ENCODE data around the gene MRC1. TPM values are rescaled to one million over a fixed set of nuclear protein-coding genes. Genes with fewer than 3 reads are reported as not detected.

Gene MRC1
- total and polyA plus RNA-seq, 2 experiments from 2014 or later = 0.03 to 0.22 TPM

- no peaks in the 10 kb centered on the region for H3K27me3 ChIP-seq
- no peak for TF ChIP-seq CTCF (IDR thresholded peaks at IDR 0.05; ENCODE audit: low read depth, low read length)
- H3K27ac ChIP-seq = no peak overlapping the region
- DNase-seq (ENCODE audit: low read depth in 1 of 2, low spot score in 1 of 2) = no peak
- no peaks in the 10 kb centered on the region for H3K9me3 ChIP-seq (ENCODE audit: low read depth)
- no peak overlapping the region for H3K4me3 ChIP-seq
- no peaks in the 10 kb centered on the region for H3K36me3 ChIP-seq
- no peaks in the 10 kb centered on the region for H3K4me1 ChIP-seq (ENCODE audit: low read depth)
Observed at GRCh38 chr10:17817316-17817715, 8.2 kb downstream of the MRC1 start.

DNA sequence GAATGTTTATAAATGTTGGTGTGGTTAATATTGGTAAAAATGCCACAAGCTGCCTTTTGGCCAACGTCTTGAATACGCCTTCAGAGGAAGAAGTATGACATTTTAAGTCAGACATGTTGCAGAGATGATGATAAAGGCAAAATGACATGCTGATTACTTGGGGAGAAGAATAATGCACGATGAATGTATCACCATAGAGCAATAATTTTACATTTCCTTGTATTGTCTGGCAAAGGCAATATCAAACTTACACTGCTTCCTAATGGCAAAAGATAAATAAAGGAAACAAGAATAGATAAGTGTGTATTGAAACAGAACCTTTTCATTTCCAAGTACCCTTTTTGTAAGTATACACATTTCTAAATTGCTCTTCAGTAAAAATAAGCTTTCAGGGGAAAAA lies 8.6 kb downstream of the MRC1 start:
- no peak for TF ChIP-seq CTCF (IDR thresholded peaks at IDR 0.05; ENCODE audit: low read depth, low read length)
- no peak overlapping the region for H3K27ac ChIP-seq
- no peak overlapping the region for H3K4me3 ChIP-seq
- no peaks in the 10 kb centered on the region for H3K9me3 ChIP-seq (ENCODE audit: low read depth)
- no peaks in the 10 kb centered on the region for H3K36me3 ChIP-seq
- H3K27me3 ChIP-seq = no peaks in the 10 kb centered on the region
- DNase-seq (ENCODE audit: low read depth in 1 of 2, low spot score in 1 of 2) = no peak
- no peaks in the 10 kb centered on the region for H3K4me1 ChIP-seq (ENCODE audit: low read depth)

- no peaks in the 10 kb centered on the region for H3K9me3 ChIP-seq (ENCODE audit: low read depth)
- no peak for DNase-seq (ENCODE audit: low read depth in 1 of 2, low spot score in 1 of 2)
- no peaks in the 10 kb centered on the region for H3K27me3 ChIP-seq
- H3K4me1 ChIP-seq (ENCODE audit: low read depth) = no peaks in the 10 kb centered on the region
- no peaks in the 10 kb centered on the region for H3K36me3 ChIP-seq
- TF ChIP-seq CTCF (IDR thresholded peaks at IDR 0.05; ENCODE audit: low read depth, low read length) = no peak
- H3K4me3 ChIP-seq = no peak overlapping the region
- H3K27ac ChIP-seq = no peak overlapping the region
Observed at GRCh38 chr10:17819836-17820235, 10.7 kb downstream of the MRC1 start.

DNA sequence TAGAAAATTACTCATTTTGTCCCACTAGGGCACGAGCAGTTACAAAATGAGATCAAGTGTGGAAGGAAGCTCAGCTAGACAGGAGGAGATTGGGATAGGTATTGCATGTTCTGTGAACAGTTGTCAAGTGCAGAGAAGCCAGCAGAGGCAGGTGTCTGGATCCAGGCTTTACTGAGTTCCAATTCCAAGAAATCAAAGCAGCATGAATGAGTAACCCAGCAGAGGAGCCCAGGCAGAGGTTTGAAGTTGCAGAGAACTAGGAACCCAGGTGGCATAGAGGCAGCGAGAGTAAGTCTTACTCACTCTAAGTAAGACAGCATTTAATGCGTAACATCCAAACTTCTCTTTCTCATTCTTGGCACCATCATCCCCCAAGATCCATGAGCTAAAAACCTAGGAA lies 11.8 kb downstream of the MRC1 start:
- H3K4me1 ChIP-seq (ENCODE audit: low read depth) = no peaks in the 10 kb centered on the region
- TF ChIP-seq CTCF (IDR thresholded peaks at IDR 0.05; ENCODE audit: low read depth, low read length) = no peak
- DNase-seq (ENCODE audit: low read depth in 1 of 2, low spot score in 1 of 2) = no peak
- no peaks in the 10 kb centered on the region for H3K27me3 ChIP-seq
- no peak overlapping the region for H3K27ac ChIP-seq
- H3K4me3 ChIP-seq = no peak overlapping the region
- H3K9me3 ChIP-seq (ENCODE audit: low read depth) = no peaks in the 10 kb centered on the region
- no peaks in the 10 kb centered on the region for H3K36me3 ChIP-seq

DNA sequence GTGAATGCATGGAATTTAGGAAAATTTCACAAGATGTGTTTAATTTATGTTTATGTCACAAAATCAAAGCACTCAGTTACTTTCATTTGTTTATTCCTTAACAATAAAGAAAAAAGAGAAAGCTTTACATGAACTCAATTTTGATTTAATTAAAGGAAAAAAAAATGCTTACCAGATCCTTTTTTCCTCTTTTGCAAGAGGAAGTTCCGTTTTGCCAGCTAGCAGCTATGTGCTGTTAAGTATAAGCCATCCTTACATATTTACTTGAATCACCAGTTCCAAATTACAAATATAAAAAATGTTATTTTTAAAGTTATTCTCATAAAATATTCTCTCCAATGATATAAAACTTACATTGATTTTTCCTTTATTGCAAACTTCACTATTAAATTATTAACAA lies 12.7 kb downstream of the MRC1 start:
- H3K4me1 ChIP-seq (ENCODE audit: low read depth) = no peaks in the 10 kb centered on the region
- no peak for TF ChIP-seq CTCF (IDR thresholded peaks at IDR 0.05; ENCODE audit: low read depth, low read length)
- no peaks in the 10 kb centered on the region for H3K36me3 ChIP-seq
- H3K27ac ChIP-seq = no peak overlapping the region
- H3K9me3 ChIP-seq (ENCODE audit: low read depth) = no peaks in the 10 kb centered on the region
- H3K4me3 ChIP-seq = no peak overlapping the region
- no peak for DNase-seq (ENCODE audit: low read depth in 1 of 2, low spot score in 1 of 2)
- H3K27me3 ChIP-seq = no peaks in the 10 kb centered on the region

GRCh38 chr10:17831341-17831740 lies 22.2 kb downstream of the MRC1 start:
- H3K4me1 ChIP-seq (ENCODE audit: low read depth) = peaks cover 10% of the 10 kb centered on the region
- DNase-seq (ENCODE audit: low read depth in 1 of 2, low spot score in 1 of 2) = no peak
- no peak for TF ChIP-seq CTCF (IDR thresholded peaks at IDR 0.05; ENCODE audit: low read depth, low read length)
- no peaks in the 10 kb centered on the region for H3K36me3 ChIP-seq
- no peaks in the 10 kb centered on the region for H3K9me3 ChIP-seq (ENCODE audit: low read depth)
- no peak overlapping the region for H3K27ac ChIP-seq
- no peaks in the 10 kb centered on the region for H3K27me3 ChIP-seq
- no peak overlapping the region for H3K4me3 ChIP-seq

Measured in cardiac muscle cell (in vitro differentiated cells and primary cell).